ENCODE measurements around the gene BTBD10.
A peak's percentile ranks its signal among the peaks of the same experiment; 100 is the strongest.

BTBD10 gene

GRCh38 chr11:13384908-13385640 lies 77.9 kb downstream of the BTBD10 start:
- ChIA-PET CTCF (interaction anchor here (0.6 to 2.6 kb wide), 20 partner anchors 9 to 421 kb away, joined by 3 to 10 read pairs (median 3); no protein-coding TSS in a partner anchor), POLR2A (interaction anchor here (0.6 kb wide), 1 partner anchor 78 kb away, joined by 3 read pairs; the partner anchor contains the start of gene BTBD10)
- TF ChIP-seq CTCF (IDR thresholded peaks at IDR 0.05; ENCODE audit: control extremely low read depth, extremely low read depth, low read depth, missing control alignments) = peak; percentile 66
- peak; percentile 31 for DNase-seq (ENCODE audit: extremely low spot score)

GRCh38 chr11:13382751-13383150 lies 80.3 kb downstream of the BTBD10 start:
- TF ChIP-seq CTCF (IDR thresholded peaks at IDR 0.05; ENCODE audit: control extremely low read depth, extremely low read depth, low read depth, missing control alignments) = no peak
- DNase-seq (ENCODE audit: extremely low spot score) = no peak
- ChIA-PET CTCF (interaction anchor here (0.9 to 2.7 kb wide), 13 partner anchors 9 to 84 kb away, joined by 3 to 12 read pairs (median 4); no protein-coding TSS in a partner anchor), POLR2A (no interaction called here)

GRCh38 chr11:13380731-13381130 lies 82.3 kb downstream of the BTBD10 start:
- no peak for DNase-seq (ENCODE audit: extremely low spot score)
- CTCF ChIA-PET = interaction anchor here (0.8 to 1.8 kb wide), 3 partner anchors 21 to 37 kb away, joined by 3 to 4 read pairs (median 3); no protein-coding TSS in a partner anchor
- no peak for TF ChIP-seq CTCF (IDR thresholded peaks at IDR 0.05; ENCODE audit: control extremely low read depth, extremely low read depth, low read depth, missing control alignments)
- POLR2A ChIA-PET = no interaction called here

- POLR2A ChIA-PET = no interaction called here
- CTCF ChIA-PET = interaction anchor here (1.1 to 1.8 kb wide), 2 partner anchors 10 to 24 kb away, joined by 3 to 6 read pairs; no protein-coding TSS in a partner anchor
- TF ChIP-seq CTCF (IDR thresholded peaks at IDR 0.05; ENCODE audit: control extremely low read depth, extremely low read depth, low read depth, missing control alignments) = no peak
- DNase-seq (ENCODE audit: extremely low spot score) = no peak
Measured at GRCh38 chr11:13378316-13378715, 84.7 kb downstream of the BTBD10 start.

- ChIA-PET CTCF (interaction anchor here (2.9 kb wide), 1 partner anchor 8 kb away, joined by 10 read pairs; no protein-coding TSS in a partner anchor), POLR2A (no interaction called here)
- TF ChIP-seq CTCF (IDR thresholded peaks at IDR 0.05; ENCODE audit: control extremely low read depth, extremely low read depth, low read depth, missing control alignments) = no peak
- DNase-seq (ENCODE audit: extremely low spot score) = no peak
Measured at GRCh38 chr11:13376838-13377237, 86.2 kb downstream of the BTBD10 start.

GRCh38 chr11:13376402-13376801 lies 86.6 kb downstream of the BTBD10 start:
- no peak for TF ChIP-seq CTCF (IDR thresholded peaks at IDR 0.05; ENCODE audit: control extremely low read depth, extremely low read depth, low read depth, missing control alignments)
- ChIA-PET POLR2A (no interaction called here), CTCF (interaction anchor here (1.1 to 2.9 kb wide), 4 partner anchors 9 to 33 kb away, joined by 3 to 10 read pairs (median 4); no protein-coding TSS in a partner anchor)
- DNase-seq (ENCODE audit: extremely low spot score) = no peak
